WERI-Rb-1 (cell line): ENCODE measurements around the gene ATF7.
"Not testable (repeated sequence)": the region's sequence is repeated elsewhere in the genome, so short reads cannot be mapped to it uniquely, and the experiment has no call there.

Experiments
- DNase-seq: peaks from one replicate; pipeline ENCODE4 v3.0.0-alpha.2; 2020
- H3K27ac ChIP-seq: fragments of 250-450 bp; sonication (Bioruptor Pico); 2 replicates; pipeline ENCODE4 v1.5.1; 2020; ENCODE audit warnings: mild to moderate bottlenecking, moderate library complexity
- H3K27me3 ChIP-seq: fragments of 250-450 bp; sonication (Bioruptor Pico); 2 replicates; pipeline ENCODE4 v1.5.1; 2021; ENCODE audit warnings: mild to moderate bottlenecking, low read depth, moderate library complexity; ENCODE audit not compliant: insufficient read depth, severe bottlenecking
- H3K36me3 ChIP-seq: fragments of 250-450 bp; sonication (Bioruptor Pico); 2 replicates; pipeline ENCODE4 v1.5.1; 2020; ENCODE audit warnings: mild to moderate bottlenecking, moderate library complexity
- H3K4me3 ChIP-seq: 2 replicates; pipeline ENCODE4 v1.5.1; 2011; ENCODE audit warnings: low read depth, mild to moderate bottlenecking, control low read depth, low read length
- H3K9me3 ChIP-seq: fragments of 250-450 bp; sonication (Bioruptor Pico); 2 replicates; pipeline ENCODE4 v1.5.1; 2021; ENCODE audit warnings: mild to moderate bottlenecking, moderate library complexity; ENCODE audit not compliant: severe bottlenecking
- CTCF ChIP-seq: IDR thresholded peaks from 2 replicates; pipeline ENCODE4 v1.5.1; 2011; ENCODE audit warnings: low read depth, mild to moderate bottlenecking, control low read depth, inconsistent platforms, low read length

The ATF7 gene

GRCh38 chr12:53567961-53568808, 58.0 kb downstream of the ATF7 start:
- H3K27ac ChIP-seq = no peak overlapping the region
- no peak for DNase-seq
- no peak for TF ChIP-seq CTCF
- no peaks in the 10 kb centered on the region for H3K27me3 ChIP-seq
- H3K4me3 ChIP-seq = no peak overlapping the region
- H3K36me3 ChIP-seq = peaks cover 12% of the 10 kb centered on the region
- peaks cover 8% of the 10 kb centered on the region for H3K9me3 ChIP-seq

GRCh38 chr12:53565376-53565775, 60.8 kb downstream of the ATF7 start:
- not testable (repeated sequence) for DNase-seq, H3K27ac ChIP-seq, H3K36me3 ChIP-seq, H3K27me3 ChIP-seq, H3K4me3 ChIP-seq, H3K9me3 ChIP-seq

GRCh38 chr12:53564941-53565340, 61.2 kb downstream of the ATF7 start:
- H3K9me3 ChIP-seq = no peaks in the 10 kb centered on the region
- H3K27ac ChIP-seq = no peak overlapping the region
- no peak overlapping the region for H3K4me3 ChIP-seq
- DNase-seq = no peak
- no peaks in the 10 kb centered on the region for H3K36me3 ChIP-seq
- no peak for TF ChIP-seq CTCF
- H3K27me3 ChIP-seq = no peaks in the 10 kb centered on the region

- no peak overlapping the region for H3K27ac ChIP-seq
- H3K4me3 ChIP-seq = no peak overlapping the region
These were observed 61.9 kb downstream of the ATF7 start for GRCh38 chr12:53564278-53564677.

GRCh38 chr12:53563452-53564028, 62.6 kb downstream of the ATF7 start:
- Histone ChIP-seq H3K27ac (no peak overlapping the region), H3K36me3 (no peaks in the 10 kb centered on the region), H3K27me3 (no peaks in the 10 kb centered on the region), H3K9me3 (no peaks in the 10 kb centered on the region), H3K4me3 (no peak overlapping the region)
- no peak for TF ChIP-seq CTCF
- no peak for DNase-seq

More at GRCh38 chr12:53564278-53564677, 61.9 kb downstream of the ATF7 start:
- H3K36me3 ChIP-seq = no peaks in the 10 kb centered on the region
- no peaks in the 10 kb centered on the region for H3K9me3 ChIP-seq
- no peak for DNase-seq
- TF ChIP-seq CTCF = no peak
- H3K27me3 ChIP-seq = no peaks in the 10 kb centered on the region

GRCh38 chr12:53561590-53561953, 64.6 kb downstream of the ATF7 start:
- no peak for DNase-seq
- H3K9me3 ChIP-seq = no peaks in the 10 kb centered on the region
- H3K4me3 ChIP-seq = no peak overlapping the region
- H3K36me3 ChIP-seq = no peaks in the 10 kb centered on the region
- TF ChIP-seq CTCF = no peak
- H3K27ac ChIP-seq = no peak overlapping the region
- H3K27me3 ChIP-seq = no peaks in the 10 kb centered on the region
